Neutrophil (primary cell): ENCODE data around the gene NUP93.

Source experiments
- H3K27ac ChIP-seq: fragments of 200-600 bp; sonication (generic); 2 replicates; pipeline ENCODE4 v1.5.1; 2016; ENCODE audit warnings: mild to moderate bottlenecking, moderate library complexity
- H3K27me3 ChIP-seq: fragments of 200-600 bp; sonication (generic); 2 replicates; pipeline ENCODE4 v1.6.0; 2016; ENCODE audit warnings: mild to moderate bottlenecking
- H3K36me3 ChIP-seq: fragments of 200-600 bp; sonication (generic); 2 replicates; pipeline ENCODE4 v1.5.1; 2017
- H3K4me1 ChIP-seq, 2 experiments: fragments of 200-600 bp in 1 of 2; sonication (generic) in 1 of 2; 1 replicate in 1 of 2; 2 replicates in 1 of 2; pipeline versions ENCODE4 v1.5.1 to v1.6.1; 2013 to 2016; ENCODE audit warnings: low read depth in 1 of 2, low read length in 1 of 2, mild to moderate bottlenecking in 1 of 2, moderate library complexity in 1 of 2; ENCODE audit not compliant: control insufficient read depth in 1 of 2, insufficient read depth in 1 of 2
- H3K4me3 ChIP-seq, 2 experiments: fragments of 200-600 bp in 1 of 2; sonication (generic) in 1 of 2; 1 replicate in 1 of 2; 2 replicates in 1 of 2; pipeline ENCODE4 v1.5.1; 2013 to 2016; ENCODE audit warnings: low read depth in 1 of 2, low read length in 1 of 2, mild to moderate bottlenecking in 1 of 2, moderate library complexity in 1 of 2
- H3K9me3 ChIP-seq: fragments of 200-600 bp; sonication (generic); 2 replicates; pipeline ENCODE4 v1.5.1; 2016
- CTCF ChIP-seq: fragments of 200-600 bp; sonication (generic); IDR thresholded peaks from 2 replicates; pipeline ENCODE4 v1.5.1; 2016; ENCODE audit warnings: antibody characterized with exemption

NUP93 gene

GRCh38 chr16:56729735-56730662, at the start of gene NUP93:
NUP93 (plus strand) TSS chr16:56730129; CDS start chr16:56748248, 18,119 bp downstream.
- Histone ChIP-seq H3K27me3 (no peaks in the 10 kb centered on the region), H3K9me3 (no peaks in the 10 kb centered on the region), H3K27ac (peak within 1 kb of the TSS; percentile 85), H3K4me1 (peaks cover 22 to 27% of the 10 kb centered on the region in 2 experiments), H3K4me3 (peak within 1 kb of the TSS; percentile 92 to 96), H3K36me3 (no peaks in the 10 kb centered on the region)
- peak; percentile 44 for TF ChIP-seq CTCF

GRCh38 chr16:56681939-56682702, 47.8 kb upstream of the NUP93 start, which contains the start of gene MT1X:
MT1X (plus strand) TSS chr16:56682470; CDS start chr16:56682541, 71 bp downstream.
- H3K9me3 ChIP-seq: no peaks in the 10 kb centered on the region
- H3K27ac ChIP-seq: no peak within 1 kb of the TSS
- no peaks in the 10 kb centered on the region for H3K36me3 ChIP-seq
- TF ChIP-seq CTCF: no peak
- peak within 1 kb of the TSS; percentile 56 to 63 for H3K4me3 ChIP-seq
- H3K4me1 ChIP-seq: peaks cover 19 to 34% of the 10 kb centered on the region in 2 experiments
- H3K27me3 ChIP-seq: peaks cover 46% of the 10 kb centered on the region

GRCh38 chr16:56682703-56683397, 47.1 kb upstream of the NUP93 start:
- TF ChIP-seq CTCF: no peak
- no peak overlapping the region for H3K27ac ChIP-seq
- H3K9me3 ChIP-seq: no peaks in the 10 kb centered on the region
- H3K36me3 ChIP-seq: no peaks in the 10 kb centered on the region
- H3K4me1 ChIP-seq: peaks cover 19 to 34% of the 10 kb centered on the region in 2 experiments
- H3K27me3 ChIP-seq: peaks cover 38% of the 10 kb centered on the region
- H3K4me3 ChIP-seq: peak overlapping the region; percentile 56 to 63

- H3K9me3 ChIP-seq: no peaks in the 10 kb centered on the region
- H3K4me1 ChIP-seq: peaks cover 19 to 34% of the 10 kb centered on the region in 2 experiments
- H3K27ac ChIP-seq: no peak overlapping the region
- TF ChIP-seq CTCF: no peak
- H3K4me3 ChIP-seq: no peak overlapping the region
- peaks cover 33% of the 10 kb centered on the region for H3K27me3 ChIP-seq
- no peaks in the 10 kb centered on the region for H3K36me3 ChIP-seq
These were observed 46.3 kb upstream of the NUP93 start for GRCh38 chr16:56683424-56684172.
